DND-41 (cell line): ENCODE measurements around the gene DENND1A.
"Not testable (repeated sequence)": the region's sequence is repeated elsewhere in the genome, so short reads cannot be mapped to it uniquely, and the experiment has no call there.

ENCODE experiments used
- EZH2 ChIP-seq: IDR thresholded peaks from 3 replicates; pipeline ENCODE4 v1.6.1; 2012; ENCODE audit warnings: borderline replicate concordance, low read depth, mild to moderate bottlenecking, moderate library complexity, low read length, inconsistent platforms; ENCODE audit not compliant: severe bottlenecking
- TF ChIP-seq, protein P1 (sequence below): IDR thresholded peaks from 2 replicates; pipeline ENCODE4 v1.5.1; 2012; ENCODE audit warnings: borderline replicate concordance, low read length, moderate library complexity, mild to moderate bottlenecking; ENCODE audit not compliant: poor library complexity, severe bottlenecking; ENCODE audit errors: extremely low read depth

DNA sequence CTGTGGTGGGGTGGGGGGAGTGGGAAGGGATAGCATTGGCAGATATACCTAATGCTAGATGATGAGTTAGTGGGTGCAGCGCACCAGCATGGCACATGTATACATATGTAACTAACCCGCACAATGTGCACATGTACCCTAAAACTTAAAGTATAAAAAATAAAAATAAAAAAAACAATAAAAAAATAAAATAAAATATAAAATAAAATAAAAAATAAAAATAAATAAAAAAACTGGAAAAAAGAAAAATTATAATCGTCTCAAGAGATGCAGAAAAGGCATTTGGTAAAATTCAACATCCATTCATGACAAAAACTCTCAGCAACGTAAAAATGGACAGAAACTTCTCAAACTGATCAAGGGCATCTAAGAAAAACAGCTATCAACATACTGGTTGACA is 20.7 kb downstream of the DENND1A start:
- TF ChIP-seq, protein P1, sequence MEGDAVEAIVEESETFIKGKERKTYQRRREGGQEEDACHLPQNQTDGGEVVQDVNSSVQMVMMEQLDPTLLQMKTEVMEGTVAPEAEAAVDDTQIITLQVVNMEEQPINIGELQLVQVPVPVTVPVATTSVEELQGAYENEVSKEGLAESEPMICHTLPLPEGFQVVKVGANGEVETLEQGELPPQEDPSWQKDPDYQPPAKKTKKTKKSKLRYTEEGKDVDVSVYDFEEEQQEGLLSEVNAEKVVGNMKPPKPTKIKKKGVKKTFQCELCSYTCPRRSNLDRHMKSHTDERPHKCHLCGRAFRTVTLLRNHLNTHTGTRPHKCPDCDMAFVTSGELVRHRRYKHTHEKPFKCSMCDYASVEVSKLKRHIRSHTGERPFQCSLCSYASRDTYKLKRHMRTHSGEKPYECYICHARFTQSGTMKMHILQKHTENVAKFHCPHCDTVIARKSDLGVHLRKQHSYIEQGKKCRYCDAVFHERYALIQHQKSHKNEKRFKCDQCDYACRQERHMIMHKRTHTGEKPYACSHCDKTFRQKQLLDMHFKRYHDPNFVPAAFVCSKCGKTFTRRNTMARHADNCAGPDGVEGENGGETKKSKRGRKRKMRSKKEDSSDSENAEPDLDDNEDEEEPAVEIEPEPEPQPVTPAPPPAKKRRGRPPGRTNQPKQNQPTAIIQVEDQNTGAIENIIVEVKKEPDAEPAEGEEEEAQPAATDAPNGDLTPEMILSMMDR = not testable (repeated sequence)
- not testable (repeated sequence) for TF ChIP-seq EZH2
